ENCODE results near the gene NAXD.
"Not testable (repeated sequence)": the region's sequence is repeated elsewhere in the genome, so short reads cannot be mapped to it uniquely, and the experiment has no call there.

NAXD gene

GRCh38 chr13:110669036-110669435, 53.7 kb downstream of the NAXD start:
- DNase-seq, result no peak

GRCh38 chr13:110669814-110670213, 54.5 kb downstream of the NAXD start:
- not testable (repeated sequence) for DNase-seq

- no peak for DNase-seq
Measured at GRCh38 chr13:110676595-110677587, 61.5 kb downstream of the NAXD start.

GRCh38 chr13:110677731-110678545, 62.6 kb downstream of the NAXD start:
- DNase-seq, result no peak

- DNase-seq, result no peak
Measured at GRCh38 chr13:110680852-110681251, 65.5 kb downstream of the NAXD start.

- no peak for DNase-seq
Measured at GRCh38 chr13:110681868-110682550, 66.7 kb downstream of the NAXD start.

- no peak for DNase-seq
Measured at GRCh38 chr13:110682746-110683145, 67.4 kb downstream of the NAXD start.

GRCh38 chr13:110683203-110683883, 68.0 kb downstream of the NAXD start:
- no peak for DNase-seq

GRCh38 chr13:110683921-110684320, 68.6 kb downstream of the NAXD start:
- no peak for DNase-seq

GRCh38 chr13:110684388-110685056, 69.2 kb downstream of the NAXD start:
- DNase-seq, result no peak

GRCh38 chr13:110685305-110686020, 70.1 kb downstream of the NAXD start:
- no peak for DNase-seq

GRCh38 chr13:110687736-110688135, 72.4 kb downstream of the NAXD start:
- no peak for DNase-seq

GRCh38 chr13:110689041-110689440, 73.7 kb downstream of the NAXD start:
- no peak for DNase-seq

Measured in activated CD4-positive, alpha-beta T cell treated with anti-CD3 and anti-CD28 coated beads, Interleukin-2, amount 50 U/mL, for 16 hours (primary cell).